ENCODE results near the gene FEZ2. TPM values are rescaled to one million over a fixed set of nuclear protein-coding genes. Genes with fewer than 3 reads are reported as not detected.

The FEZ2 gene
- total and polyA plus RNA-seq, 2 experiments from 2014 or later, result 28.0 to 32.9 TPM

DNA sequence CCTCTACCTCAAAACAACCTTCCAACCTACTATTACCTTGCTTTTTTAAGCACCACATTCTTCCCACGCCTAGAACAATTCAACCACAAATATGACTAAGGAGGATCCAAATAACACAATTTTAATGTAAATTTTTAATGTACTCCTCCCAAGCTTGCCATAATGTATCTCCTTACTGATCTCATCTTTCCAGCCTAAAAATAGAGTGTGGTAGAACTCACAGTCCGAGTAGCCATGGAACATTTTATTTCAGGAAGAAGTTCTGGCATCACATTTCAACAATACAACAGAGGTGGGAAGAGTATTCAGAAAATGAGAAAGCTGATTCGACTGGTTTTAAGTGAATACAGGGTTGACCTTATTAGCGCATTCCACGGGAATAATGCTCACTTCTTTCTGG, 15.4 kb downstream of the FEZ2 start (continued):
- TF ChIP-seq, protein P1, sequence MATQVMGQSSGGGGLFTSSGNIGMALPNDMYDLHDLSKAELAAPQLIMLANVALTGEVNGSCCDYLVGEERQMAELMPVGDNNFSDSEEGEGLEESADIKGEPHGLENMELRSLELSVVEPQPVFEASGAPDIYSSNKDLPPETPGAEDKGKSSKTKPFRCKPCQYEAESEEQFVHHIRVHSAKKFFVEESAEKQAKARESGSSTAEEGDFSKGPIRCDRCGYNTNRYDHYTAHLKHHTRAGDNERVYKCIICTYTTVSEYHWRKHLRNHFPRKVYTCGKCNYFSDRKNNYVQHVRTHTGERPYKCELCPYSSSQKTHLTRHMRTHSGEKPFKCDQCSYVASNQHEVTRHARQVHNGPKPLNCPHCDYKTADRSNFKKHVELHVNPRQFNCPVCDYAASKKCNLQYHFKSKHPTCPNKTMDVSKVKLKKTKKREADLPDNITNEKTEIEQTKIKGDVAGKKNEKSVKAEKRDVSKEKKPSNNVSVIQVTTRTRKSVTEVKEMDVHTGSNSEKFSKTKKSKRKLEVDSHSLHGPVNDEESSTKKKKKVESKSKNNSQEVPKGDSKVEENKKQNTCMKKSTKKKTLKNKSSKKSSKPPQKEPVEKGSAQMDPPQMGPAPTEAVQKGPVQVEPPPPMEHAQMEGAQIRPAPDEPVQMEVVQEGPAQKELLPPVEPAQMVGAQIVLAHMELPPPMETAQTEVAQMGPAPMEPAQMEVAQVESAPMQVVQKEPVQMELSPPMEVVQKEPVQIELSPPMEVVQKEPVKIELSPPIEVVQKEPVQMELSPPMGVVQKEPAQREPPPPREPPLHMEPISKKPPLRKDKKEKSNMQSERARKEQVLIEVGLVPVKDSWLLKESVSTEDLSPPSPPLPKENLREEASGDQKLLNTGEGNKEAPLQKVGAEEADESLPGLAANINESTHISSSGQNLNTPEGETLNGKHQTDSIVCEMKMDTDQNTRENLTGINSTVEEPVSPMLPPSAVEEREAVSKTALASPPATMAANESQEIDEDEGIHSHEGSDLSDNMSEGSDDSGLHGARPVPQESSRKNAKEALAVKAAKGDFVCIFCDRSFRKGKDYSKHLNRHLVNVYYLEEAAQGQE (IDR thresholded peaks at IDR 0.05; ENCODE audit: unreplicated experiment), result no peak
- TF ChIP-seq ZNF114 (CRISPR knock-in tag; IDR thresholded peaks at IDR 0.05), result no peak

DNA sequence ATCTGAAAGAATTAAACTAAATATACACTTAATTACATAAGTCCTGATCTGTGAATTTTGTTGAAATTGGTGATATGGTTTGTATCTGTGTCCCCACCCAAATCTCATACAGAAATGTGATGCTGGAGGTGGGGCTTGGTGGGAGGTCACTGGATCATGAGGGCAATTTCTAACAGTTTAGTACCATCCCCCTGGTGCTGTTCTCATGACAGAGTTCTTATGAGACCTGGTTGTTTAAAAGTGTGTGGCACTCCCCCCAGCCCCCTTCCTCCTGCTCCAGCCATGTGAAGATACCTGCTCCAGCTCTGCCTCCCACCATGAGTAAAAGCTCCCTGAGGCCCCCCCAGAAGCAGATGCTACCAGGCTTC, 18.7 kb downstream of the FEZ2 start:
- H3K27me3 Mint-ChIP-seq (ENCODE audit: insufficient read depth, low read depth, poor library complexity), result no peaks in the 10 kb centered on the region
- H3K27ac ChIP-seq (ENCODE audit: low read depth), result no peak overlapping the region
- H3K9me2 ChIP-seq (ENCODE audit: insufficient read depth), result no peaks in the 10 kb centered on the region
- no peaks in the 10 kb centered on the region for H3F3A ChIP-seq (replicated peaks; ENCODE audit: low read depth)
- ATAC-seq, result no peak
- H4K20me1 ChIP-seq (replicated peaks; ENCODE audit: insufficient read depth), result peaks cover 3% of the 10 kb centered on the region; the same call in 1 of the 2 replicates
- peaks cover 45% of the 10 kb centered on the region for H3K36me3 ChIP-seq (ENCODE audit: insufficient read depth)
- H3K27ac Mint-ChIP-seq, result no peak overlapping the region
- no peak overlapping the region for H2AFZ ChIP-seq
- H3K4me3 Mint-ChIP-seq, result no peak overlapping the region
- H3K36me3 Mint-ChIP-seq (ENCODE audit: low read depth), result peaks cover 49% of the 10 kb centered on the region
- H3K4me1 Mint-ChIP-seq, result no peaks in the 10 kb centered on the region
- H3K4me3 ChIP-seq, result no peak overlapping the region
- H3K79me2 ChIP-seq (replicated peaks; ENCODE audit: insufficient read depth), result peaks cover under 1% of the 10 kb centered on the region; the same call in 1 of the 2 replicates
- H3K9me3 Mint-ChIP-seq, result no peaks in the 10 kb centered on the region
- no peaks in the 10 kb centered on the region for H3K4me1 ChIP-seq (ENCODE audit: insufficient read depth)
- H3K27me3 ChIP-seq (ENCODE audit: insufficient read depth), result no peaks in the 10 kb centered on the region
- no peak overlapping the region for H3K4me2 ChIP-seq
- DNase-seq (ENCODE audit: low spot score), result no peak
- no peak for TF ChIP-seq STAT1 (IDR thresholded peaks at IDR 0.05; ENCODE audit: unreplicated experiment)
- no peak for TF ChIP-seq POLR2AphosphoS5 (IDR thresholded peaks at IDR 0.05; ENCODE audit: low read depth)
- TF ChIP-seq, protein P2, sequence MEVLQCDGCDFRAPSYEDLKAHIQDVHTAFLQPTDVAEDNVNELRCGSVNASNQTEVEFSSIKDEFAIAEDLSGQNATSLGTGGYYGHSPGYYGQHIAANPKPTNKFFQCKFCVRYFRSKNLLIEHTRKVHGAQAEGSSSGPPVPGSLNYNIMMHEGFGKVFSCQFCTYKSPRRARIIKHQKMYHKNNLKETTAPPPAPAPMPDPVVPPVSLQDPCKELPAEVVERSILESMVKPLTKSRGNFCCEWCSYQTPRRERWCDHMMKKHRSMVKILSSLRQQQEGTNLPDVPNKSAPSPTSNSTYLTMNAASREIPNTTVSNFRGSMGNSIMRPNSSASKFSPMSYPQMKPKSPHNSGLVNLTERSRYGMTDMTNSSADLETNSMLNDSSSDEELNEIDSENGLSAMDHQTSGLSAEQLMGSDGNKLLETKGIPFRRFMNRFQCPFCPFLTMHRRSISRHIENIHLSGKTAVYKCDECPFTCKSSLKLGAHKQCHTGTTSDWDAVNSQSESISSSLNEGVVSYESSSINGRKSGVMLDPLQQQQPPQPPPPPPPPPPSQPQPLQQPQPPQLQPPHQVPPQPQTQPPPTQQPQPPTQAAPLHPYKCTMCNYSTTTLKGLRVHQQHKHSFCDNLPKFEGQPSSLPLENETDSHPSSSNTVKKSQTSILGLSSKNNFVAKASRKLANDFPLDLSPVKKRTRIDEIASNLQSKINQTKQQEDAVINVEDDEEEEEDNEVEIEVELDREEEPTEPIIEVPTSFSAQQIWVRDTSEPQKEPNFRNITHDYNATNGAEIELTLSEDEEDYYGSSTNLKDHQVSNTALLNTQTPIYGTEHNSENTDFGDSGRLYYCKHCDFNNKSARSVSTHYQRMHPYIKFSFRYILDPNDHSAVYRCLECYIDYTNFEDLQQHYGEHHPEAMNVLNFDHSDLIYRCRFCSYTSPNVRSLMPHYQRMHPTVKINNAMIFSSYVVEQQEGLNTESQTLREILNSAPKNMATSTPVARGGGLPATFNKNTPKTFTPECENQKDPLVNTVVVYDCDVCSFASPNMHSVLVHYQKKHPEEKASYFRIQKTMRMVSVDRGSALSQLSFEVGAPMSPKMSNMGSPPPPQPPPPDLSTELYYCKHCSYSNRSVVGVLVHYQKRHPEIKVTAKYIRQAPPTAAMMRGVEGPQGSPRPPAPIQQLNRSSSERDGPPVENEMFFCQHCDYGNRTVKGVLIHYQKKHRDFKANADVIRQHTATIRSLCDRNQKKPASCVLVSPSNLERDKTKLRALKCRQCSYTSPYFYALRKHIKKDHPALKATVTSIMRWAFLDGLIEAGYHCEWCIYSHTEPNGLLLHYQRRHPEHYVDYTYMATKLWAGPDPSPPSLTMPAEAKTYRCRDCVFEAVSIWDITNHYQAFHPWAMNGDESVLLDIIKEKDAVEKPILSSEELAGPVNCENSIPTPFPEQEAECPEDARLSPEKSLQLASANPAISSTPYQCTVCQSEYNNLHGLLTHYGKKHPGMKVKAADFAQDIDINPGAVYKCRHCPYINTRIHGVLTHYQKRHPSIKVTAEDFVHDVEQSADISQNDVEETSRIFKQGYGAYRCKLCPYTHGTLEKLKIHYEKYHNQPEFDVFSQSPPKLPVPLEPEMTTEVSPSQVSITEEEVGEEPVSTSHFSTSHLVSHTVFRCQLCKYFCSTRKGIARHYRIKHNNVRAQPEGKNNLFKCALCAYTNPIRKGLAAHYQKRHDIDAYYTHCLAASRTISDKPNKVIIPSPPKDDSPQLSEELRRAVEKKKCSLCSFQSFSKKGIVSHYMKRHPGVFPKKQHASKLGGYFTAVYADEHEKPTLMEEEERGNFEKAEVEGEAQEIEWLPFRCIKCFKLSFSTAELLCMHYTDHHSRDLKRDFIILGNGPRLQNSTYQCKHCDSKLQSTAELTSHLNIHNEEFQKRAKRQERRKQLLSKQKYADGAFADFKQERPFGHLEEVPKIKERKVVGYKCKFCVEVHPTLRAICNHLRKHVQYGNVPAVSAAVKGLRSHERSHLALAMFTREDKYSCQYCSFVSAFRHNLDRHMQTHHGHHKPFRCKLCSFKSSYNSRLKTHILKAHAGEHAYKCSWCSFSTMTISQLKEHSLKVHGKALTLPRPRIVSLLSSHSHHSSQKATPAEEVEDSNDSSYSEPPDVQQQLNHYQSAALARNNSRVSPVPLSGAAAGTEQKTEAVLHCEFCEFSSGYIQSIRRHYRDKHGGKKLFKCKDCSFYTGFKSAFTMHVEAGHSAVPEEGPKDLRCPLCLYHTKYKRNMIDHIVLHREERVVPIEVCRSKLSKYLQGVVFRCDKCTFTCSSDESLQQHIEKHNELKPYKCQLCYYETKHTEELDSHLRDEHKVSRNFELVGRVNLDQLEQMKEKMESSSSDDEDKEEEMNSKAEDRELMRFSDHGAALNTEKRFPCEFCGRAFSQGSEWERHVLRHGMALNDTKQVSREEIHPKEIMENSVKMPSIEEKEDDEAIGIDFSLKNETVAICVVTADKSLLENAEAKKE (CRISPR knock-in tag; IDR thresholded peaks at IDR 0.05), result no peak
- TF ChIP-seq, protein P1 (IDR thresholded peaks at IDR 0.05; ENCODE audit: unreplicated experiment), result no peak
- TF ChIP-seq ZNF331 (CRISPR knock-in tag; IDR thresholded peaks at IDR 0.05; ENCODE audit: low read depth), result no peak
- TF ChIP-seq CTCF (conservative IDR thresholded peaks at IDR 0.05; ENCODE audit: low read depth in 2 of 2), result no peak
- no peak for TF ChIP-seq ETS1 (IDR thresholded peaks at IDR 0.05)
- TF ChIP-seq EZH2 (IDR thresholded peaks at IDR 0.05; ENCODE audit: low read depth, unreplicated experiment), result no peak

Data from GM23338 (cell line).